Hepatocyte (in vitro differentiated cells): Measurements from ENCODE around the gene RAD51D. TPM values are rescaled to one million over a fixed set of nuclear protein-coding genes. Genes with fewer than 3 reads are reported as not detected.
"Not testable (repeated sequence)": the region's sequence is repeated elsewhere in the genome, so short reads cannot be mapped to it uniquely, and the experiment has no call there.

Source experiments
- DNase-seq: peaks from one replicate; pipeline ENCODE4 v3.0.0-alpha.2; 2016; ENCODE audit warnings: low spot score
- H2AFZ ChIP-seq: fragments of 200-600 bp; sonication (generic); 2 replicates; pipeline ENCODE4 v1.6.0; 2016; ENCODE audit warnings: antibody characterized with exemption, mild to moderate bottlenecking
- H3K27ac ChIP-seq: fragments of 200-600 bp; sonication (generic); 2 replicates; pipeline ENCODE4 v1.5.1; 2016; ENCODE audit warnings: mild to moderate bottlenecking
- H3K27me3 ChIP-seq: fragments of 200-600 bp; sonication (generic); 2 replicates; pipeline ENCODE4 v1.6.1; 2016
- H3K36me3 ChIP-seq: fragments of 200-600 bp; sonication (generic); replicated peaks from 2 replicates; pipeline ENCODE4 v1.5.1; 2016; ENCODE audit warnings: low read depth; ENCODE audit not compliant: insufficient read depth
- H3K4me1 ChIP-seq: fragments of 200-600 bp; sonication (generic); 2 replicates; pipeline ENCODE4 v1.5.1; 2016; ENCODE audit warnings: mild to moderate bottlenecking, moderate library complexity; ENCODE audit not compliant: insufficient read depth
- H3K4me2 ChIP-seq: fragments of 200-600 bp; sonication (generic); 2 replicates; pipeline ENCODE4 v1.6.0; 2016
- H3K4me3 ChIP-seq: fragments of 200-600 bp; sonication (generic); 2 replicates; pipeline ENCODE4 v1.5.1; 2016; ENCODE audit warnings: mild to moderate bottlenecking
- H3K79me2 ChIP-seq: fragments of 200-600 bp; sonication (generic); 2 replicates; pipeline ENCODE4 v1.6.0; 2017; ENCODE audit warnings: mild to moderate bottlenecking
- H3K9me2 ChIP-seq: fragments of 200-600 bp; sonication (generic); replicated peaks from 2 replicates; pipeline ENCODE4 v1.6.0; 2017; ENCODE audit warnings: mild to moderate bottlenecking; ENCODE audit not compliant: insufficient read depth
- H3K9me3 ChIP-seq: fragments of 200-600 bp; sonication (generic); 2 replicates; pipeline ENCODE4 v1.5.1; 2016; ENCODE audit warnings: low read depth, mild to moderate bottlenecking
- H4K20me1 ChIP-seq: fragments of 200-600 bp; sonication (generic); 2 replicates; pipeline ENCODE4 v1.6.0; 2016; ENCODE audit warnings: mild to moderate bottlenecking; ENCODE audit not compliant: insufficient read depth, poor library complexity, severe bottlenecking
- CTCF ChIP-seq: fragments of 200-600 bp; sonication (generic); IDR thresholded peaks from 2 replicates; pipeline ENCODE4 v1.5.1; 2016; ENCODE audit warnings: antibody characterized with exemption, mild to moderate bottlenecking; ENCODE audit not compliant: poor library complexity
- EZH2 ChIP-seq: fragments of 200-600 bp; sonication (generic); IDR thresholded peaks from 2 replicates; pipeline ENCODE4 v1.6.1; 2016; ENCODE audit warnings: antibody characterized with exemption, mild to moderate bottlenecking, borderline replicate concordance
- EZH2phosphoT487 ChIP-seq: fragments of 200-600 bp; sonication (generic); IDR thresholded peaks from one replicate; pipeline ENCODE4 v1.6.1; 2018; ENCODE audit warnings: antibody characterized with exemption, mild to moderate bottlenecking, low read depth, moderate library complexity; ENCODE audit not compliant: unreplicated experiment, severe bottlenecking
- whole genome bisulfite sequencing: methylation state at CpG from one replicate; pipeline ENCODE4 v1.1.6; 2016; ENCODE audit warnings: low lambda C conversion rate; ENCODE audit errors: missing lambda C conversion rate; 5-methylcytosine and 5-hydroxymethylcytosine counted together
- polyA plus RNA-seq: library from polyadenylated mRNA; unstranded; fragments of >200 nt; fragmentation: Nextera tagmentation; extraction: Ambion mirVana; gene quantifications from 2 replicates; pipeline ENCODE4 v1.2.1, GENCODE V29; 2016
- small RNA-seq: library from RNA; depleted of rRNA; stranded (forward); fragments of <200 nt; gene quantifications from one replicate; pipeline ENCODE3, GENCODE V24; 2014
- total RNA-seq: library from RNA; depleted of rRNA; stranded (reverse); fragments of >200 nt; gene quantifications from 2 replicates; pipeline ENCODE4 v1.2.3, GENCODE V29; 2014

The RAD51D gene
- total and polyA plus RNA-seq, 2 experiments from 2014 or later = 7.1 to 9.9 TPM

- DNase-seq = no peak
- no peak for TF ChIP-seq EZH2phosphoT487
- TF ChIP-seq EZH2 = no peak
- no peak for TF ChIP-seq CTCF
- H2AFZ ChIP-seq = no peak overlapping the region
- H3K27ac ChIP-seq = peak overlapping the region; percentile 24
- H3K9me2 ChIP-seq = no peaks in the 10 kb centered on the region
- H3K27me3 ChIP-seq = no peaks in the 10 kb centered on the region
- peak overlapping the region; percentile 52 for H3K4me2 ChIP-seq
- no peaks in the 10 kb centered on the region for H3K36me3 ChIP-seq
- H3K4me1 ChIP-seq = peaks cover 22% of the 10 kb centered on the region
- H3K79me2 ChIP-seq = peaks cover 78% of the 10 kb centered on the region
- no peaks in the 10 kb centered on the region for H3K9me3 ChIP-seq
- H4K20me1 ChIP-seq = peaks cover 17% of the 10 kb centered on the region
- 83% methylated on average over 4 of the region's 4 CpGs for WGBS
- H3K4me3 ChIP-seq = no peak overlapping the region
These were observed 73.4 kb downstream of the RAD51D start for GRCh38 chr17:35046245-35046644.

- not testable (repeated sequence) for H3K27ac ChIP-seq, H3K9me2 ChIP-seq, H3K4me3 ChIP-seq, DNase-seq, H3K27me3 ChIP-seq, H3K9me3 ChIP-seq, H3K36me3 ChIP-seq, H2AFZ ChIP-seq, H3K4me2 ChIP-seq
- 96% methylated on average over 13 of the region's 13 CpGs for WGBS
- Histone ChIP-seq H4K20me1 (peaks cover 14% of the 10 kb centered on the region), H3K79me2 (peaks cover 78% of the 10 kb centered on the region), H3K4me1 (peaks cover 14% of the 10 kb centered on the region)
These were observed 74.1 kb downstream of the RAD51D start for GRCh38 chr17:35045458-35045979.

GRCh38 chr17:35044181-35044580 is 75.5 kb downstream of the RAD51D start:
- peaks cover 7% of the 10 kb centered on the region for H4K20me1 ChIP-seq
- H3K4me2 ChIP-seq = no peak overlapping the region
- H3K36me3 ChIP-seq = no peaks in the 10 kb centered on the region
- no peak overlapping the region for H2AFZ ChIP-seq
- H3K4me1 ChIP-seq = peaks cover 13% of the 10 kb centered on the region
- H3K27me3 ChIP-seq = no peaks in the 10 kb centered on the region
- TF ChIP-seq CTCF (no peak), EZH2phosphoT487 (no peak), EZH2 (no peak)
- H3K9me2 ChIP-seq = no peaks in the 10 kb centered on the region
- no peak for DNase-seq
- H3K27ac ChIP-seq = no peak overlapping the region
- no peaks in the 10 kb centered on the region for H3K9me3 ChIP-seq
- H3K4me3 ChIP-seq = no peak overlapping the region
- peaks cover 65% of the 10 kb centered on the region for H3K79me2 ChIP-seq
- WGBS = 94% methylated on average over 8 of the region's 8 CpGs

Small RNAs within 50 kb of the gene (small RNA-seq; reads per million reads assigned to genes)
- gene AC004223.1 = not detected
- not detected for gene RNU6-840P

Other genes with a start within 250 kb of the RAD51D start
- 0.76 and 2.6 TPM in 2 replicates for gene CCT6B, start 158.4 kb downstream of the RAD51D start, total RNA-seq
- 1.7 and 2.4 TPM in 2 replicates for gene CCT6B, start 158.4 kb downstream of the RAD51D start, polyA plus RNA-seq
- gene ZNF830, start 158.3 kb downstream of the RAD51D start, total RNA-seq = 11.0 and 16.3 TPM in 2 replicates
- 9.9 and 11.8 TPM in 2 replicates for gene ZNF830, start 158.3 kb downstream of the RAD51D start, polyA plus RNA-seq
- gene LIG3, start 139.3 kb downstream of the RAD51D start, total RNA-seq = 29.4 and 31.6 TPM in 2 replicates
- gene LIG3, start 139.3 kb downstream of the RAD51D start, polyA plus RNA-seq = 15.7 and 18.0 TPM in 2 replicates
- gene RFFL, start 56.2 kb downstream of the RAD51D start, total RNA-seq = 22.7 and 22.9 TPM in 2 replicates
- 12.9 and 14.0 TPM in 2 replicates for gene RFFL, start 56.2 kb downstream of the RAD51D start, polyA plus RNA-seq
- gene FNDC8, start 1.8 kb upstream of the RAD51D start, total RNA-seq = not detected in 2 replicates
- gene FNDC8, start 1.8 kb upstream of the RAD51D start, polyA plus RNA-seq = not detected in 2 replicates
- gene NLE1, start 22.4 kb upstream of the RAD51D start, total RNA-seq = 10.9 and 12.7 TPM in 2 replicates
- 3.9 and 6.7 TPM in 2 replicates for gene NLE1, start 22.4 kb upstream of the RAD51D start, polyA plus RNA-seq
- 0.20 TPM in 1 of 2 replicates, not detected in the other for gene UNC45B, start 28.0 kb upstream of the RAD51D start, total RNA-seq
- not detected in 2 replicates for gene UNC45B, start 28.0 kb upstream of the RAD51D start, polyA plus RNA-seq
- not detected in 2 replicates for gene SLC35G3, start 74.5 kb upstream of the RAD51D start, total RNA-seq
- not detected in 2 replicates for gene SLC35G3, start 74.5 kb upstream of the RAD51D start, polyA plus RNA-seq
- 9.5 and 9.8 TPM in 2 replicates for gene SLFN5, start 123.2 kb upstream of the RAD51D start, total RNA-seq
- gene SLFN5, start 123.2 kb upstream of the RAD51D start, polyA plus RNA-seq = 1.6 and 1.7 TPM in 2 replicates